Urinary bladder (tissue), 4 donors: Measurements from ENCODE around the gene LPIN1. TPM values are rescaled to one million over a fixed set of nuclear protein-coding genes. Genes with fewer than 3 reads are reported as not detected.

Experiments used
- DNase-seq: peaks from one replicate; pipeline ENCODE4 v3.0.0-alpha.2; 2015; ENCODE audit errors: extremely low spot score
- H3K27ac ChIP-seq: one replicate; pipeline ENCODE4 v1.5.1; 2013; ENCODE audit warnings: low read depth, mild to moderate bottlenecking, moderate library complexity
- H3K36me3 ChIP-seq: one replicate; pipeline ENCODE4 v1.6.1; 2013; ENCODE audit warnings: mild to moderate bottlenecking, moderate library complexity; ENCODE audit not compliant: insufficient read depth
- H3K4me1 ChIP-seq: one replicate; pipeline ENCODE4 v1.6.1; 2013; ENCODE audit warnings: mild to moderate bottlenecking, moderate library complexity; ENCODE audit not compliant: insufficient read depth
- H3K4me3 ChIP-seq: one replicate; pipeline ENCODE4 v1.5.1; 2013; ENCODE audit warnings: low read depth, low read length
- WGBS: extraction: QIAGEN DNeasy Blood & Tissue Kit; methylation state at CpG from one replicate; pipeline ENCODE4 v1.1.7; 2013; 5-methylcytosine and 5-hydroxymethylcytosine counted together
- polyA plus RNA-seq: library from polyadenylated mRNA; stranded (reverse); fragments of 200-250 nt; gene quantifications from one replicate; pipeline ENCODE4 v1.2.3, GENCODE V29; 2013
- total RNA-seq: library from RNA; depleted of rRNA; stranded (reverse); fragments of >200 nt; gene quantifications from one replicate; pipeline ENCODE4 v1.2.3, GENCODE V29; 2014
- donor health status: healthy with polysubstance abuse.
- donor health status: healthy.

LPIN1 gene
- total and polyA plus RNA-seq, 2 donors: 27.3 to 34.1 TPM

- DNase-seq: no peak
- no peaks in the 10 kb centered on the region for H3K4me1 ChIP-seq
- WGBS: 80% methylated on average over 7 of the region's 7 CpGs
- H3K36me3 ChIP-seq: no peaks in the 10 kb centered on the region
- H3K4me3 ChIP-seq: no peak overlapping the region
- H3K27ac ChIP-seq: no peak overlapping the region
Observed at GRCh38 chr2:11743366-11743765, 3.1 kb upstream of the LPIN1 start.

- 15% methylated on average over 10 of the region's 10 CpGs for WGBS
- peak; percentile 85 for DNase-seq
- H3K4me3 ChIP-seq: no peak overlapping the region
Observed at GRCh38 chr2:11743846-11744553, 2.4 kb upstream of the LPIN1 start.

GRCh38 chr2:11744631-11745394 lies 1.6 kb upstream of the LPIN1 start:
- Histone ChIP-seq H3K4me3 (no peak overlapping the region), H3K36me3 (no peaks in the 10 kb centered on the region), H3K4me1 (no peaks in the 10 kb centered on the region), H3K27ac (peak overlapping the region; percentile 48)
- 50% methylated on average over 14 of the region's 14 CpGs for WGBS
- DNase-seq: no peak

More at GRCh38 chr2:11743846-11744553, 2.4 kb upstream of the LPIN1 start:
- Histone ChIP-seq H3K27ac (peak overlapping the region; percentile 82), H3K36me3 (no peaks in the 10 kb centered on the region), H3K4me1 (no peaks in the 10 kb centered on the region)

GRCh38 chr2:11745613-11746375 lies 638 bp upstream of the LPIN1 start:
- no peak overlapping the region for H3K4me3 ChIP-seq
- no peak overlapping the region for H3K27ac ChIP-seq
- H3K36me3 ChIP-seq: no peaks in the 10 kb centered on the region
- 50% methylated on average over 27 of the region's 27 CpGs for WGBS
- no peak for DNase-seq
- H3K4me1 ChIP-seq: no peaks in the 10 kb centered on the region

GRCh38 chr2:11746807-11747459 lies 501 bp downstream of the LPIN1 start:
- DNase-seq: no peak
- under 1% methylated on average over 42 of the region's 42 CpGs for WGBS
- peak overlapping the region; percentile 72 for H3K27ac ChIP-seq
- H3K4me3 ChIP-seq: peak overlapping the region; percentile 88
- H3K36me3 ChIP-seq: no peaks in the 10 kb centered on the region
- no peaks in the 10 kb centered on the region for H3K4me1 ChIP-seq

GRCh38 chr2:11748018-11748860 lies 1.8 kb downstream of the LPIN1 start:
- Histone ChIP-seq H3K4me3 (peak overlapping the region; percentile 88), H3K4me1 (no peaks in the 10 kb centered on the region), H3K36me3 (no peaks in the 10 kb centered on the region), H3K27ac (no peak overlapping the region)
- WGBS: 75% methylated on average over 19 of the region's 19 CpGs
- DNase-seq: no peak

- Histone ChIP-seq H3K4me3 (no peak overlapping the region), H3K36me3 (no peaks in the 10 kb centered on the region), H3K4me1 (no peaks in the 10 kb centered on the region), H3K27ac (no peak overlapping the region)
- DNase-seq: no peak
- 88% methylated on average over 13 of the region's 13 CpGs for WGBS
Observed at GRCh38 chr2:11748861-11749645, 2.6 kb downstream of the LPIN1 start.

- no peak overlapping the region for H3K27ac ChIP-seq
- no peaks in the 10 kb centered on the region for H3K4me1 ChIP-seq
- H3K4me3 ChIP-seq: no peak overlapping the region
- H3K36me3 ChIP-seq: no peaks in the 10 kb centered on the region
- WGBS: 77% methylated on average over 13 of the region's 13 CpGs
- DNase-seq: no peak
Observed at GRCh38 chr2:11749646-11750349, 3.4 kb downstream of the LPIN1 start.

GRCh38 chr2:11750422-11750821 lies 4.0 kb downstream of the LPIN1 start:
- no peaks in the 10 kb centered on the region for H3K4me1 ChIP-seq
- 72% methylated on average over 5 of the region's 5 CpGs for WGBS
- DNase-seq: no peak
- no peaks in the 10 kb centered on the region for H3K36me3 ChIP-seq
- no peak overlapping the region for H3K27ac ChIP-seq
- H3K4me3 ChIP-seq: no peak overlapping the region

- Histone ChIP-seq H3K27ac (no peak overlapping the region), H3K36me3 (no peaks in the 10 kb centered on the region), H3K4me3 (no peak overlapping the region), H3K4me1 (no peaks in the 10 kb centered on the region)
- DNase-seq: no peak
- WGBS: 81% methylated on average over 7 of the region's 7 CpGs
Observed at GRCh38 chr2:11750917-11751316, 4.5 kb downstream of the LPIN1 start.

GRCh38 chr2:11752906-11753305 lies 6.5 kb downstream of the LPIN1 start:
- no peak for DNase-seq
- Histone ChIP-seq H3K4me3 (no peak overlapping the region), H3K36me3 (no peaks in the 10 kb centered on the region), H3K27ac (no peak overlapping the region), H3K4me1 (no peaks in the 10 kb centered on the region)
- 79% methylated on average over 8 of the region's 8 CpGs for WGBS

GRCh38 chr2:11753452-11753885 lies 7.0 kb downstream of the LPIN1 start:
- H3K4me3 ChIP-seq: no peak overlapping the region
- no peak for DNase-seq
- H3K4me1 ChIP-seq: no peaks in the 10 kb centered on the region
- no peaks in the 10 kb centered on the region for H3K36me3 ChIP-seq
- WGBS: 58% methylated on average over 5 of the region's 5 CpGs
- H3K27ac ChIP-seq: no peak overlapping the region
